ENCODE data around the gene SETD9.

SETD9 gene

GRCh38 chr5:56922922-56923321 is 13.5 kb downstream of the SETD9 start:
- no peak for DNase-seq

- DNase-seq = no peak
Observed at GRCh38 chr5:56934325-56934724, 24.9 kb downstream of the SETD9 start.

- DNase-seq = no peak
Observed at GRCh38 chr5:56938858-56939257, 29.5 kb downstream of the SETD9 start.

GRCh38 chr5:56941981-56942380 is 32.6 kb downstream of the SETD9 start:
- DNase-seq = no peak

- DNase-seq = no peak
Observed at GRCh38 chr5:56947052-56947451, 37.7 kb downstream of the SETD9 start.

- DNase-seq = peak; percentile 82
Observed at GRCh38 chr5:56950626-56951125, 41.3 kb downstream of the SETD9 start.

GRCh38 chr5:56951126-56951945 is 41.9 kb downstream of the SETD9 start:
- peak; percentile 88 for DNase-seq

GRCh38 chr5:56951946-56952691 is 42.7 kb downstream of the SETD9 start, which contains the start of gene MIER3:
TSS of gene MIER3 (minus strand) at chr5:56952123. CDS start at chr5:56952102, 21 bp downstream.
- peak; percentile 81 for DNase-seq

GRCh38 chr5:56954262-56954661 is 44.9 kb downstream of the SETD9 start:
- no peak for DNase-seq

- no peak for DNase-seq
Observed at GRCh38 chr5:56958595-56958994, 49.2 kb downstream of the SETD9 start.

- DNase-seq = no peak
Observed at GRCh38 chr5:56959326-56959725, 49.9 kb downstream of the SETD9 start.

- DNase-seq = no peak
Observed at GRCh38 chr5:56961746-56962145, 52.4 kb downstream of the SETD9 start.

- DNase-seq = no peak
Observed at GRCh38 chr5:56962286-56962685, 52.9 kb downstream of the SETD9 start.

- DNase-seq = no peak
Observed at GRCh38 chr5:56963246-56963645, 53.9 kb downstream of the SETD9 start.

GRCh38 chr5:56964173-56964572 is 54.8 kb downstream of the SETD9 start:
- DNase-seq = no peak
